Measurements from ENCODE around the gene UBASH3B.

DNA sequence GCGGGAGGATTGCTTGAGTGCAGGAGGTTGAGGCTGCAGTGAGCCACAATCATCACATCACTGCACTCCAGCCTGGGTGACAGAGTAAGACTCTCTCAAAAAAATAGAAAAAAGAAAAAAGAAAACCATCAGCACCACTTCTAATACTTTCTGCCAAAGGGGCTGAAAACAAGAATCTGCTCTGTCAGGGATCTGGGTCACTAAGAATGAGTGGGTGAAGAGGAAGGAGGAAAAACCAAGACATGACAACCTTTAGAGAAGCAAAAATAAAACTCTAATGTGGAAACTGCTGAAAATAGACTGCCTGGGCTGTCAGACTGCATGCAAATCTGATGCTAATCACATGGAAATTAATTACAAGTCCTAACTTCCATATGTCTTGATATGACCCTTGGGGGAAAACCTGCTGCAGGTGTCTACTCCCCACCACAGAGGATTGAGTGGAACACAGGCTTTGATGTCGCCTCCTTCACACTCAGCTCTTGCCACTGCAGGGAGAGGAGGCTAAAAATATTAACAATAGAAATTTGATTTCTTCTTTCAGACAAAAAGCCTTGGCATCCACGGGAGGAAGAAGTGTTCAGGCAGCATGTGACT lies 120.3 kb downstream of the UBASH3B start:
- TF ChIP-seq, protein P1, sequence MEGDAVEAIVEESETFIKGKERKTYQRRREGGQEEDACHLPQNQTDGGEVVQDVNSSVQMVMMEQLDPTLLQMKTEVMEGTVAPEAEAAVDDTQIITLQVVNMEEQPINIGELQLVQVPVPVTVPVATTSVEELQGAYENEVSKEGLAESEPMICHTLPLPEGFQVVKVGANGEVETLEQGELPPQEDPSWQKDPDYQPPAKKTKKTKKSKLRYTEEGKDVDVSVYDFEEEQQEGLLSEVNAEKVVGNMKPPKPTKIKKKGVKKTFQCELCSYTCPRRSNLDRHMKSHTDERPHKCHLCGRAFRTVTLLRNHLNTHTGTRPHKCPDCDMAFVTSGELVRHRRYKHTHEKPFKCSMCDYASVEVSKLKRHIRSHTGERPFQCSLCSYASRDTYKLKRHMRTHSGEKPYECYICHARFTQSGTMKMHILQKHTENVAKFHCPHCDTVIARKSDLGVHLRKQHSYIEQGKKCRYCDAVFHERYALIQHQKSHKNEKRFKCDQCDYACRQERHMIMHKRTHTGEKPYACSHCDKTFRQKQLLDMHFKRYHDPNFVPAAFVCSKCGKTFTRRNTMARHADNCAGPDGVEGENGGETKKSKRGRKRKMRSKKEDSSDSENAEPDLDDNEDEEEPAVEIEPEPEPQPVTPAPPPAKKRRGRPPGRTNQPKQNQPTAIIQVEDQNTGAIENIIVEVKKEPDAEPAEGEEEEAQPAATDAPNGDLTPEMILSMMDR (conservative IDR thresholded peaks at IDR 0.05; ENCODE audit: low read length): no peak
- TF ChIP-seq EZH2phosphoT487 (IDR thresholded peaks at IDR 0.05; ENCODE audit: borderline replicate concordance): no peak
